ENCODE results near the gene ATP5MC2.

ATP5MC2 gene

GRCh38 chr12:53664936-53665335 is 10.9 kb downstream of the ATP5MC2 start:
- TF ChIP-seq CTCF (IDR thresholded peaks at IDR 0.05; ENCODE audit: insufficient read depth, missing control alignments) = no peak
- no peak for FAIRE-seq
- DNase-seq (ENCODE audit: insufficient read length, low spot score) = no peak

DNA sequence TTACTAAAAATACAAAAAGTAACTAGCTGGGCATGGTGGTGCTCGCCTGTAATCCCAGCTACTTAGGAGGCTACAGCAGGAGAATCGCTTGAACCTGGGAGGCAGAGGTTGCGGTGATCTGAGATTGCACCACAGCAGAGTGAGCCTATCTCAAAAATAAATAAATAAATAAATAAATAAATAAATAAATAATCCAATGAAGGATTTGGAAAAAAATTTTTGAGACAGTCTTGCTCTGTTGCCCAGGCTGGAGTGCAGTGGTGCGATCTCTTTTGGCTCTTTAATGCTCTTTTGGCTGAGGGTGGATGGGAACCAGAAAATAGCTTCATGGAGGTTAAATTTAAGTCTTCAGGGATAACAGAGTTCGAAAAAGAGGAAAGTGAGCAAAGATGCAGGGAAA is 11.7 kb downstream of the ATP5MC2 start:
- TF ChIP-seq CTCF (IDR thresholded peaks at IDR 0.05; ENCODE audit: insufficient read depth, missing control alignments) = no peak
- DNase-seq (ENCODE audit: insufficient read length, low spot score) (no peak), FAIRE-seq (no peak)

GRCh38 chr12:53660041-53660440 is 15.8 kb downstream of the ATP5MC2 start:
- FAIRE-seq (no peak), DNase-seq (ENCODE audit: insufficient read length, low spot score) (no peak)
- no peak for TF ChIP-seq CTCF (IDR thresholded peaks at IDR 0.05; ENCODE audit: insufficient read depth, missing control alignments)

- no peak for DNase-seq (ENCODE audit: insufficient read length, low spot score)
- TF ChIP-seq CTCF (IDR thresholded peaks at IDR 0.05; ENCODE audit: insufficient read depth, missing control alignments) = no peak
- FAIRE-seq = no peak
Measured at GRCh38 chr12:53659571-53659981, 16.3 kb downstream of the ATP5MC2 start.

GRCh38 chr12:53659011-53659551 is 16.8 kb downstream of the ATP5MC2 start:
- FAIRE-seq (no peak), DNase-seq (ENCODE audit: insufficient read length, low spot score) (no peak)
- no peak for TF ChIP-seq CTCF (IDR thresholded peaks at IDR 0.05; ENCODE audit: insufficient read depth, missing control alignments)

GRCh38 chr12:53657041-53657440 is 18.8 kb downstream of the ATP5MC2 start:
- no peak for FAIRE-seq

More at GRCh38 chr12:53657041-53657440, 18.8 kb downstream of the ATP5MC2 start:
- no peak for DNase-seq (ENCODE audit: insufficient read length, low spot score)
- no peak for TF ChIP-seq CTCF (IDR thresholded peaks at IDR 0.05; ENCODE audit: insufficient read depth, missing control alignments)

Data from D721Med (cell line).